NT2/D1 (cell line): ENCODE data around the gene NELL2.

Experiments
- SUZ12 ChIP-seq: IDR thresholded peaks from 2 replicates; pipeline ENCODE4 v1.6.1; 2011; ENCODE audit not compliant: insufficient read length, insufficient read depth; ENCODE audit errors: extremely low read depth
- ZNF274 ChIP-seq: IDR thresholded peaks from 2 replicates; pipeline ENCODE4 v1.6.1; 2011; ENCODE audit warnings: mild to moderate bottlenecking, low read depth, low read length

GRCh38 chr12:44859998-44860689 is 16.0 kb downstream of the NELL2 start:
- TF ChIP-seq ZNF274 (no peak), SUZ12 (no peak)
